Liver (tissue), 9 donors: ENCODE measurements around the gene COA1. TPM values are rescaled to one million over a fixed set of nuclear protein-coding genes. Genes with fewer than 3 reads are reported as not detected.

Experiments
- DNase-seq: peaks from one replicate; pipeline ENCODE4 v3.0.0-alpha.2; 2017; ENCODE audit warnings: low spot score
- H3K27ac ChIP-seq, 2 donors: one replicate each; pipeline ENCODE4 v1.7.0; 2013; ENCODE audit warnings: inconsistent platforms in 2 of 2, low read length in 2 of 2, control low read depth in 1 of 2, low read depth in 1 of 2, mild to moderate bottlenecking in 1 of 2
- H3K27me3 ChIP-seq, 4 donors: one replicate each; pipeline versions ENCODE4 v1.6.1 to v1.7.0; 2013; ENCODE audit warnings: low read length in 3 of 4, inconsistent platforms in 1 of 4, mild to moderate bottlenecking in 1 of 4, moderate library complexity in 1 of 4; ENCODE audit not compliant: control insufficient read depth in 4 of 4, insufficient read depth in 4 of 4
- H3K36me3 ChIP-seq, 4 donors: one replicate each; pipeline versions ENCODE4 v1.6.1 to v1.7.0; 2013; ENCODE audit warnings: low read length in 3 of 4, mild to moderate bottlenecking in 3 of 4, low read depth in 1 of 4, moderate library complexity in 1 of 4; ENCODE audit not compliant: control insufficient read depth in 4 of 4, insufficient read depth in 3 of 4
- H3K4me1 ChIP-seq, 4 donors: one replicate each; pipeline versions ENCODE4 v1.6.1 to v1.7.0; 2013; ENCODE audit warnings: low read length in 3 of 4, mild to moderate bottlenecking in 3 of 4, moderate library complexity in 1 of 4; ENCODE audit not compliant: control insufficient read depth in 4 of 4, insufficient read depth in 4 of 4
- H3K4me3 ChIP-seq, 3 donors: one replicate each; pipeline versions ENCODE4 v1.6.1 to v1.7.0; 2013; ENCODE audit warnings: low read length in 3 of 3, control low read depth in 1 of 3, low read depth in 1 of 3, mild to moderate bottlenecking in 1 of 3
- H3K9ac ChIP-seq, 2 donors: one replicate each; pipeline ENCODE4 v1.7.0; 2013; ENCODE audit warnings: low read length in 2 of 2, mild to moderate bottlenecking in 2 of 2, moderate library complexity in 2 of 2, control low read depth in 1 of 2, low read depth in 1 of 2
- H3K9me3 ChIP-seq, 4 donors: one replicate each; pipeline versions ENCODE4 v1.6.1 to v1.7.0; 2013; ENCODE audit warnings: low read length in 3 of 4; ENCODE audit not compliant: control insufficient read depth in 4 of 4
- ATF3 ChIP-seq: IDR thresholded peaks from 2 replicates; pipeline ENCODE4 v1.6.1; 2016; ENCODE audit warnings: antibody characterized with exemption
- CTCF ChIP-seq: fragments of 150-350 bp; IDR thresholded peaks from 2 replicates; pipeline ENCODE4 v1.5.1; 2017; ENCODE audit warnings: improper control_type of control experiment, low read depth, low read length; ENCODE audit not compliant: missing input control
- EGR1 ChIP-seq, 2 donors: IDR thresholded peaks; 2 replicates each; pipeline ENCODE4 v1.6.1; 2016 to 2018; ENCODE audit warnings: antibody characterized with exemption in 2 of 2, low read depth in 2 of 2
- FOXA1 ChIP-seq: IDR thresholded peaks from 2 replicates; pipeline ENCODE4 v1.6.1; 2016; ENCODE audit warnings: antibody characterized with exemption
- GABPA ChIP-seq, 2 donors: IDR thresholded peaks in 1 of 2; conservative IDR thresholded peaks in 1 of 2; 2 replicates each; pipeline ENCODE4 v1.6.1; 2016; ENCODE audit warnings: antibody characterized with exemption in 2 of 2, mild to moderate bottlenecking in 1 of 2, moderate library complexity in 1 of 2
- JUND ChIP-seq, 2 donors: IDR thresholded peaks; 2 replicates each; pipeline ENCODE4 v1.6.1; 2016; ENCODE audit warnings: antibody characterized with exemption in 2 of 2
- RAD21 ChIP-seq, 2 donors: IDR thresholded peaks; 2 replicates each; pipeline ENCODE4 v1.6.1; 2016; ENCODE audit warnings: antibody characterized with exemption in 2 of 2, mild to moderate bottlenecking in 2 of 2
- REST ChIP-seq: IDR thresholded peaks from 2 replicates; pipeline ENCODE4 v1.6.1; 2016; ENCODE audit warnings: antibody characterized with exemption, mild to moderate bottlenecking
- YY1 ChIP-seq: IDR thresholded peaks from 2 replicates; pipeline ENCODE4 v1.6.1; 2016; ENCODE audit warnings: antibody characterized with exemption, mild to moderate bottlenecking
- ZBTB33 ChIP-seq: IDR thresholded peaks from 2 replicates; pipeline ENCODE4 v1.6.1; 2016; ENCODE audit warnings: antibody characterized with exemption
- WGBS: extraction: QIAGEN DNeasy Blood & Tissue Kit; methylation state at CpG from one replicate; pipeline ENCODE4 v1.1.7; 2013; 5-methylcytosine and 5-hydroxymethylcytosine counted together
- polyA plus RNA-seq, 2 donors: library from polyadenylated mRNA; stranded (reverse) in 1 of 2; unstranded in 1 of 2; fragments of 200-250 nt in 1 of 2; fragments of >200 nt in 1 of 2; fragmentation: Nextera tagmentation in 1 of 2; extraction: Ambion mirVana in 1 of 2; gene quantifications; one replicate each; pipeline versions ENCODE4 v1.2.1 to v1.2.3, GENCODE V29; 2013 to 2015
- total RNA-seq, 2 donors: library from RNA; depleted of rRNA; stranded (reverse); fragments of >200 nt; gene quantifications; one replicate each; pipeline ENCODE4 v1.2.3, GENCODE V29; 2014
- donor health status: healthy.
- donor health status: healthy.
- donor health status: healthy.
- donor health status: healthy.
- donor health status: healthy.

COA1 gene
- total and polyA plus RNA-seq, 4 donors = 16.6 to 37.8 (median 29.4) TPM

- 77% methylated on average over 4 of the region's 4 CpGs for WGBS
- H3K9me3 ChIP-seq = no peaks in the 10 kb centered on the region
- peaks cover 0 to 13% (median 7%) of the 10 kb centered on the region in 4 donors for H3K4me1 ChIP-seq
- H3K36me3 ChIP-seq = no peaks in the 10 kb centered on the region
- H3K4me3 ChIP-seq = no peak overlapping the region
- no peak overlapping the region for H3K27ac ChIP-seq
- TF ChIP-seq ATF3 (no peak), YY1 (no peak), RAD21 (IDR thresholded peaks at IDR 0.05) (no peak), GABPA (IDR thresholded peaks at IDR 0.05 in 1 of 2, conservative IDR thresholded peaks at IDR 0.05 in 1 of 2) (no peak), EGR1 (IDR thresholded peaks at IDR 0.05; ENCODE audit: low read depth in 2 of 2) (no peak), JUND (IDR thresholded peaks at IDR 0.05) (no peak)
- DNase-seq = no peak
- H3K9ac ChIP-seq = no peak overlapping the region
- H3K27me3 ChIP-seq = no peaks in the 10 kb centered on the region
These were observed 2.9 kb downstream of the COA1 start for GRCh38 chr7:43726466-43726865.

GRCh38 chr7:43725251-43725650, 4.1 kb downstream of the COA1 start:
- Histone ChIP-seq H3K27me3 (no peaks in the 10 kb centered on the region), H3K36me3 (no peaks in the 10 kb centered on the region), H3K9ac (no peak overlapping the region), H3K4me1 (peaks cover 0 to 13% (median 7%) of the 10 kb centered on the region in 4 donors), H3K27ac (no peak overlapping the region), H3K4me3 (no peak overlapping the region), H3K9me3 (no peaks in the 10 kb centered on the region)
- TF ChIP-seq FOXA1 (no peak), GABPA (IDR thresholded peaks at IDR 0.05 in 1 of 2, conservative IDR thresholded peaks at IDR 0.05 in 1 of 2) (no peak), ATF3 (no peak), ZBTB33 (no peak), REST (no peak), JUND (IDR thresholded peaks at IDR 0.05) (no peak)
- DNase-seq = no peak
- 91% methylated on average over 3 of the region's 3 CpGs for WGBS

GRCh38 chr7:43723007-43723341, 6.3 kb downstream of the COA1 start:
- Histone ChIP-seq H3K4me1 (peaks cover 0 to 3% (median 0%) of the 10 kb centered on the region in 4 donors), H3K9ac (no peak overlapping the region), H3K36me3 (no peaks in the 10 kb centered on the region), H3K9me3 (no peaks in the 10 kb centered on the region), H3K4me3 (no peak overlapping the region), H3K27me3 (no peaks in the 10 kb centered on the region), H3K27ac (no peak overlapping the region)
- no peak for DNase-seq
- no peak for TF ChIP-seq CTCF
